SK-N-SH (cell line): ENCODE data around the gene ADCYAP1R1. TPM values are rescaled to one million over a fixed set of nuclear protein-coding genes. Genes with fewer than 3 reads are reported as not detected.

Experiments used
- CTCF ChIA-PET: fragments of 300-600, 350-600 bp; formaldehyde crosslinking; extraction: SDS; loops from one replicate; lab custom pipeline; 2021; lab: Yijun Ruan, JAX
- POLR2A ChIA-PET: fragments of 350-600 bp; sonication (Branson Sonifier 250); formaldehyde crosslinking; extraction: SDS; loops from one replicate; lab custom pipeline; 2020; ENCODE audit warnings: antibody characterized with exemption, inconsistent platforms; lab: Yijun Ruan, JAX
- DNase-seq: peaks from one replicate; pipeline ENCODE4 v3.0.0; 2012
- H2AFZ ChIP-seq: fragments of 200-600 bp; sonication (generic); 2 replicates; pipeline ENCODE4 v1.8.1; 2016; ENCODE audit warnings: antibody characterized with exemption, mild to moderate bottlenecking, low read depth
- H3F3A ChIP-seq: fragments of 200-600 bp; sonication (generic); replicated peaks from 2 replicates; pipeline ENCODE3; 2016; ENCODE audit warnings: antibody characterized with exemption, mild to moderate bottlenecking; ENCODE audit not compliant: insufficient read depth
- H3K27ac ChIP-seq, 2 experiments: fragments of 200-500 bp in 1 of 2; fragments of 200-600 bp in 1 of 2; sonication (Bioruptor generic) in 1 of 2; sonication (generic), shearing (Covaris generic) in 1 of 2; 2 replicates each; pipeline versions ENCODE4 v1.5.1 to v1.6.1; 2014 to 2016; ENCODE audit warnings: low read depth in 2 of 2, inconsistent platforms in 1 of 2, low read length in 1 of 2, mild to moderate bottlenecking in 1 of 2, mixed read lengths in 1 of 2
- H3K27me3 ChIP-seq: fragments of 200-600 bp; sonication (generic), shearing (Covaris generic); 2 replicates; pipeline ENCODE4 v1.6.1; 2016; ENCODE audit warnings: mixed run types; ENCODE audit not compliant: insufficient read depth
- H3K36me3 ChIP-seq, 2 experiments: fragments of 200-500 bp in 1 of 2; fragments of 200-600 bp in 1 of 2; sonication (Bioruptor generic) in 1 of 2; sonication (generic) in 1 of 2; replicated peaks in 1 of 2; 2 replicates each; pipeline versions ENCODE3 to v1.5.1; 2014 to 2016; ENCODE audit warnings: low read length in 1 of 2, mild to moderate bottlenecking in 1 of 2; ENCODE audit not compliant: insufficient read depth in 2 of 2, control insufficient read depth in 1 of 2
- H3K4me1 ChIP-seq, 2 experiments: fragments of 200-500 bp in 1 of 2; fragments of 200-600 bp in 1 of 2; sonication (Bioruptor generic) in 1 of 2; sonication (generic), shearing (Covaris generic) in 1 of 2; 2 replicates each; pipeline versions ENCODE4 v1.5.1 to v1.6.1; 2014 to 2016; ENCODE audit warnings: low read depth in 1 of 2, low read length in 1 of 2, mixed run types in 1 of 2; ENCODE audit not compliant: insufficient read depth in 2 of 2, control insufficient read depth in 1 of 2
- H3K4me2 ChIP-seq: fragments of 200-600 bp; sonication (generic), shearing (Covaris generic); 2 replicates; pipeline ENCODE4 v1.6.1; 2017; ENCODE audit warnings: mixed run types
- H3K4me3 ChIP-seq, 2 experiments: fragments of 200-500 bp in 1 of 2; fragments of 200-600 bp in 1 of 2; sonication (Bioruptor generic) in 1 of 2; sonication (generic), shearing (Covaris generic) in 1 of 2; 2 replicates each; pipeline versions ENCODE4 v1.5.1 to v1.8.1; 2014 to 2016; ENCODE audit warnings: low read depth in 2 of 2, inconsistent platforms in 1 of 2, low read length in 1 of 2, mild to moderate bottlenecking in 1 of 2, mixed read lengths in 1 of 2, moderate library complexity in 1 of 2
- H3K79me2 ChIP-seq: fragments of 200-600 bp; sonication (generic); 2 replicates; pipeline ENCODE4 v1.8.1; 2017; ENCODE audit warnings: mild to moderate bottlenecking; ENCODE audit not compliant: insufficient read depth
- H3K9ac ChIP-seq: fragments of 200-600 bp; sonication (generic); 2 replicates; pipeline ENCODE4 v1.6.1; 2017; ENCODE audit warnings: mixed run types
- H3K9me2 ChIP-seq: fragments of 200-600 bp; sonication (generic); 2 replicates; pipeline ENCODE4 v1.6.1; 2017; ENCODE audit warnings: mixed run types
- H3K9me3 ChIP-seq: fragments of 200-600 bp; sonication (generic); 2 replicates; pipeline ENCODE4 v1.6.1; 2017; ENCODE audit warnings: mixed run types, mild to moderate bottlenecking, moderate library complexity
- H4K20me1 ChIP-seq: fragments of 200-600 bp; sonication (generic); 2 replicates; pipeline ENCODE4 v1.6.1; 2017; ENCODE audit warnings: mild to moderate bottlenecking, mixed run types; ENCODE audit not compliant: insufficient read depth
- CHD2 ChIP-seq: fragments of 150-350 bp; IDR thresholded peaks from 2 replicates; pipeline ENCODE4 v1.6.1; 2018; ENCODE audit warnings: low read length; ENCODE audit not compliant: partially characterized antibody
- ELF1 ChIP-seq: IDR thresholded peaks from 2 replicates; pipeline ENCODE4 v1.4.0; 2012
- FOSL2 ChIP-seq: IDR thresholded peaks from 2 replicates; pipeline ENCODE4 v1.4.0; 2012; ENCODE audit warnings: low read depth, mild to moderate bottlenecking, moderate library complexity, borderline replicate concordance
- GATA2 ChIP-seq: sonication (generic); formaldehyde crosslinking; IDR thresholded peaks from 2 replicates; pipeline ENCODE4 v1.5.0; 2020; ENCODE audit warnings: mild to moderate bottlenecking, missing genetic modification reagents
- MEF2A ChIP-seq: IDR thresholded peaks from 2 replicates; pipeline ENCODE4 v1.4.0; 2012; ENCODE audit warnings: low read depth, borderline replicate concordance
- NFIC ChIP-seq: IDR thresholded peaks from 2 replicates; pipeline ENCODE4 v1.4.0; 2012; ENCODE audit warnings: borderline replicate concordance
- RAD21 ChIP-seq: IDR thresholded peaks from 2 replicates; pipeline ENCODE4 v1.6.1; 2012; ENCODE audit warnings: mild to moderate bottlenecking, low read length
- RCOR1 ChIP-seq: fragments of 150-350 bp; IDR thresholded peaks from 2 replicates; pipeline ENCODE4 v1.6.1; 2017; ENCODE audit warnings: antibody characterized with exemption, low read length
- TCF12 ChIP-seq: IDR thresholded peaks from 2 replicates; pipeline ENCODE4 v1.4.0; 2012
- TEAD4 ChIP-seq: IDR thresholded peaks from 2 replicates; pipeline ENCODE4 v1.4.0; 2012; ENCODE audit warnings: mild to moderate bottlenecking, borderline replicate concordance; ENCODE audit not compliant: insufficient read depth
- WGBS: methylation state at CpG from one replicate; pipeline ENCODE4 v1.1.6; 2017; ENCODE audit warnings: low lambda C conversion rate; 5-methylcytosine and 5-hydroxymethylcytosine counted together
- polyA plus RNA-seq, 3 experiments: library from polyadenylated mRNA; depleted of rRNA; stranded (reverse); fragments of >200 nt; gene quantifications; 2 replicates each; pipeline ENCODE4 v1.2.3, GENCODE V29; 2012
- TF ChIP-seq, protein P1 (sequence below): IDR thresholded peaks from 2 replicates; pipeline ENCODE4; 2012
- TF ChIP-seq, protein P2 (sequence below): IDR thresholded peaks from 2 replicates; pipeline ENCODE4 v1.4.0; 2012; ENCODE audit warnings: low read depth
- TF ChIP-seq, protein P3 (sequence below): IDR thresholded peaks from 2 replicates; pipeline ENCODE4 v1.4.0; 2012; ENCODE audit warnings: low read depth, borderline replicate concordance
- TF ChIP-seq, protein P4 (sequence below): IDR thresholded peaks from 2 replicates; pipeline ENCODE4 v1.4.0; 2012; ENCODE audit warnings: low read depth, borderline replicate concordance

Gene ADCYAP1R1
- polyA plus RNA-seq, 1 of the 3 experiments (the other 2 are of a cell fraction) = 0.08 TPM

DNA sequence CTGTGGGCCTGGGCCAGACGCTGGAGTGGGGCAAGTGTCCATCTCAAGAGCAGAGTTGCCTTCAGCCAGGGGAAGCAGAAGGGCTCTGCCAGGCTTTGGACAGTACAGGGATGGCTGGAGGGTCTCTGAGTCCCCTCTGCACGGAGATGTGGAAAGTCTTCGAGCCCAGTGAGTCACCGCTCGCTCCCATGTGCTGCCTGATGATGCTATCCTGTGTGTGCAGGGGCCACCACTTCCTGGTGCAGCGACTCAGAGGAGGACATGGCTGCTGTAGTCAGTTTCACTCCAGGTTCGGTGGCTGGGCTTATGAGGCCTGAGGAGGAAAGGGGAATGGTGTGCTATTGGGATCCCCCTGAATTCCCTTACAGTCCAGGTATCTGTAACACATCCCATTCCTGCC, 6.0 kb downstream of the ADCYAP1R1 start:
- DNase-seq = no peak
- H3K4me1 ChIP-seq = peaks cover 0 to 28% of the 10 kb centered on the region in 2 experiments; a peak in 1 of 4 replicates
- CTCF ChIA-PET = interaction anchor here (0.8 to 31.5 kb wide), 7 partner anchors 10 to 84 kb away, joined by 3 to 337 read pairs (median 29); no protein-coding TSS in a partner anchor

DNA sequence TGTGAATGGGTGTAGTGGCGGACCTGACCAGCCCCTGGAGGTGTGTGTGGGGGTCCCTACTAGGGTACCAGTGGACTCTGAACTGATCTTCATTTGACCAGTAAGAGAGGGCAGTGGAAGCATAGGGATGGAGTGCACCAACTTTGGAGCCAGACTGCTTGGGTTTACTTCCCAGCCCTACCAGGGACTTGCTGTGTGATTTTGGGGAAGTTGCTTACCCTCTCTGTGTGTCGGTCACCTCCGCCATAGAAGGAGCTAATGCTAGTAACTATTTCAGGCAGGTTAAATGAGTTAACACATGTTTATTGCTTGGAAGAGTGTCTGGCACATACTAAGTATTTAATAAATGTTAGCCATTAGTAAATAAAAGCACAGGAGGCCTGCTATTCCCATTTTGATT, 6.6 kb downstream of the ADCYAP1R1 start:
- no peaks in the 10 kb centered on the region for H3K9me2 ChIP-seq
- CTCF ChIA-PET = interaction anchor here (1.1 to 31.5 kb wide), 9 partner anchors 9 to 78 kb away, joined by 3 to 337 read pairs (median 11); no protein-coding TSS in a partner anchor
- no peak overlapping the region for H3K9ac ChIP-seq
- H3K4me1 ChIP-seq = peaks cover 0 to 22% of the 10 kb centered on the region in 2 experiments; a peak in 1 of 4 replicates
- peaks cover 12% of the 10 kb centered on the region for H3K27me3 ChIP-seq
- H3K4me2 ChIP-seq = no peak overlapping the region
- no peaks in the 10 kb centered on the region for H3K9me3 ChIP-seq
- no peak for TF ChIP-seq RCOR1
- no peak for TF ChIP-seq GATA2
- TF ChIP-seq CHD2 = no peak
- no peak for TF ChIP-seq ELF1
- no peak for TF ChIP-seq MEF2A
- TF ChIP-seq, protein P1, sequence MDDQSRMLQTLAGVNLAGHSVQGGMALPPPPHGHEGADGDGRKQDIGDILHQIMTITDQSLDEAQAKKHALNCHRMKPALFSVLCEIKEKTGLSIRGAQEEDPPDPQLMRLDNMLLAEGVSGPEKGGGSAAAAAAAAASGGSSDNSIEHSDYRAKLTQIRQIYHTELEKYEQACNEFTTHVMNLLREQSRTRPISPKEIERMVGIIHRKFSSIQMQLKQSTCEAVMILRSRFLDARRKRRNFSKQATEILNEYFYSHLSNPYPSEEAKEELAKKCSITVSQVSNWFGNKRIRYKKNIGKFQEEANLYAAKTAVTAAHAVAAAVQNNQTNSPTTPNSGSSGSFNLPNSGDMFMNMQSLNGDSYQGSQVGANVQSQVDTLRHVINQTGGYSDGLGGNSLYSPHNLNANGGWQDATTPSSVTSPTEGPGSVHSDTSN = no peak
- TF ChIP-seq, protein P2, sequence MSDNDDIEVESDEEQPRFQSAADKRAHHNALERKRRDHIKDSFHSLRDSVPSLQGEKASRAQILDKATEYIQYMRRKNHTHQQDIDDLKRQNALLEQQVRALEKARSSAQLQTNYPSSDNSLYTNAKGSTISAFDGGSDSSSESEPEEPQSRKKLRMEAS = no peak
- TF ChIP-seq, all 33 proteins: peak for 0
- H4K20me1 ChIP-seq = no peaks in the 10 kb centered on the region
- no peak overlapping the region for H3K27ac ChIP-seq
- H3K36me3 ChIP-seq = no peaks in the 10 kb centered on the region
- H3F3A ChIP-seq = no peaks in the 10 kb centered on the region
- POLR2A ChIA-PET = no interaction called here
- H3K79me2 ChIP-seq = no peaks in the 10 kb centered on the region
- no peak overlapping the region for H3K4me3 ChIP-seq
- H2AFZ ChIP-seq = no peak overlapping the region
- 79% methylated on average over 3 of the region's 3 CpGs for WGBS
- DNase-seq = no peak

More for the DNA sequence above, 6.0 kb downstream of the ADCYAP1R1 start:
- no peaks in the 10 kb centered on the region for H3K9me3 ChIP-seq
- H3K9me2 ChIP-seq = no peaks in the 10 kb centered on the region
- TF ChIP-seq FOSL2 (peak; percentile 19; the same call in 1 of the 2 replicates), TCF12 (no peak)
- TF ChIP-seq, protein P2 = peak; percentile 79
- no peak overlapping the region for H3K27ac ChIP-seq
- H3K9ac ChIP-seq = no peak overlapping the region
- no peaks in the 10 kb centered on the region for H3K36me3 ChIP-seq
- no peak overlapping the region for H2AFZ ChIP-seq
- no peaks in the 10 kb centered on the region for H4K20me1 ChIP-seq
- H3K4me2 ChIP-seq = no peak overlapping the region
- H3K27me3 ChIP-seq = peaks cover 18% of the 10 kb centered on the region
- 44% methylated on average over 4 of the region's 7 CpGs for WGBS
- no peaks in the 10 kb centered on the region for H3K79me2 ChIP-seq
- POLR2A ChIA-PET = no interaction called here
- no peaks in the 10 kb centered on the region for H3F3A ChIP-seq
- no peak overlapping the region for H3K4me3 ChIP-seq

DNA sequence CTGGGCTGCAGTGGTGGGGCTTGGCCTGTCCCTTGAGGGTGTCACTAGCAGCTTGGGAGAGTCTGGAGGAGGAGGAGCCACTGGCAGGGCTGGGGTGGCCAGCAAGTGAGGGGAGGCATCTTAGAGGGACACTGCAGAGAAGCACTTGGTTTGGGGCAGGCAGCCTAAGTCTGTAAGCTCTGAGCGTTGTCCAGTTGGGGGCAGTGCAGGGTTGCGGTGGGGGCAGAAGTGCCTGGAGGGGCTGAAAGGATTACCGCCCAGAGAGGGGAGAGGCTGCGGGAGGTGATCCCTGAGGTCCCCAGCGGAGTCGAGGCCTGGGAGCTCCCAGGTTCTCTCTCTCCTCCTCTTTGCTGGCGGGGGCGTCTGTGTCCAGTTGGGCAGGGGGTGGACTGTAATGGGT, 7.4 kb downstream of the ADCYAP1R1 start:
- Histone ChIP-seq H3F3A (no peaks in the 10 kb centered on the region), H3K4me3 (no peak overlapping the region), H3K79me2 (no peaks in the 10 kb centered on the region), H3K4me1 (peaks cover 0 to 14% of the 10 kb centered on the region in 2 experiments; a peak in 1 of 4 replicates), H3K4me2 (no peak overlapping the region), H3K9me3 (no peaks in the 10 kb centered on the region), H4K20me1 (no peaks in the 10 kb centered on the region), H3K36me3 (no peaks in the 10 kb centered on the region), H3K27me3 (peaks cover 3% of the 10 kb centered on the region), H3K27ac (no peak overlapping the region), H3K9me2 (no peaks in the 10 kb centered on the region), H2AFZ (no peak overlapping the region), H3K9ac (no peak overlapping the region)
- ChIA-PET CTCF (interaction anchor here (0.7 to 31.5 kb wide), 15 partner anchors 10 to 121 kb away, joined by 3 to 337 read pairs (median 4); no protein-coding TSS in a partner anchor), POLR2A (no interaction called here)
- DNase-seq = peak; percentile 52
- WGBS = 81% methylated on average over 8 of the region's 8 CpGs
- TF ChIP-seq RAD21 (peak; percentile 37; the same call in 1 of the 2 replicates), GATA2 (no peak), TEAD4 (no peak), NFIC (no peak), ELF1 (no peak)
- TF ChIP-seq, protein P3, sequence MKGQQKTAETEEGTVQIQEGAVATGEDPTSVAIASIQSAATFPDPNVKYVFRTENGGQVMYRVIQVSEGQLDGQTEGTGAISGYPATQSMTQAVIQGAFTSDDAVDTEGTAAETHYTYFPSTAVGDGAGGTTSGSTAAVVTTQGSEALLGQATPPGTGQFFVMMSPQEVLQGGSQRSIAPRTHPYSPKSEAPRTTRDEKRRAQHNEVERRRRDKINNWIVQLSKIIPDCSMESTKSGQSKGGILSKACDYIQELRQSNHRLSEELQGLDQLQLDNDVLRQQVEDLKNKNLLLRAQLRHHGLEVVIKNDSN = no peak
- TF ChIP-seq, protein P4, sequence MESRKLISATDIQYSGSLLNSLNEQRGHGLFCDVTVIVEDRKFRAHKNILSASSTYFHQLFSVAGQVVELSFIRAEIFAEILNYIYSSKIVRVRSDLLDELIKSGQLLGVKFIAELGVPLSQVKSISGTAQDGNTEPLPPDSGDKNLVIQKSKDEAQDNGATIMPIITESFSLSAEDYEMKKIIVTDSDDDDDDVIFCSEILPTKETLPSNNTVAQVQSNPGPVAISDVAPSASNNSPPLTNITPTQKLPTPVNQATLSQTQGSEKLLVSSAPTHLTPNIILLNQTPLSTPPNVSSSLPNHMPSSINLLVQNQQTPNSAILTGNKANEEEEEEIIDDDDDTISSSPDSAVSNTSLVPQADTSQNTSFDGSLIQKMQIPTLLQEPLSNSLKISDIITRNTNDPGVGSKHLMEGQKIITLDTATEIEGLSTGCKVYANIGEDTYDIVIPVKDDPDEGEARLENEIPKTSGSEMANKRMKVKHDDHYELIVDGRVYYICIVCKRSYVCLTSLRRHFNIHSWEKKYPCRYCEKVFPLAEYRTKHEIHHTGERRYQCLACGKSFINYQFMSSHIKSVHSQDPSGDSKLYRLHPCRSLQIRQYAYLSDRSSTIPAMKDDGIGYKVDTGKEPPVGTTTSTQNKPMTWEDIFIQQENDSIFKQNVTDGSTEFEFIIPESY = no peak
- TF ChIP-seq, protein P2 = no peak
